B cell (primary cell): ENCODE results near the gene ITGB8.

Experiments
- CTCF ChIP-seq: fragments of 200-600 bp; IDR thresholded peaks from one replicate; pipeline ENCODE4 v1.8.0; 2022; ENCODE audit warnings: antibody characterized with exemption, mild to moderate bottlenecking
- EZH2 ChIP-seq: IDR thresholded peaks from 2 replicates; pipeline ENCODE4 v1.6.1; 2012; ENCODE audit warnings: borderline replicate concordance, low read depth, mild to moderate bottlenecking, moderate library complexity, low read length; ENCODE audit not compliant: insufficient read depth, poor library complexity, severe bottlenecking

GRCh38 chr7:20403331-20403730, 72.6 kb downstream of the ITGB8 start:
- no peak for TF ChIP-seq CTCF
- no peak for TF ChIP-seq EZH2
